A549 (cell line): Measurements from ENCODE around the gene PAFAH1B2. TPM values are rescaled to one million over a fixed set of nuclear protein-coding genes. Genes with fewer than 3 reads are reported as not detected.

Experiments used
- ATAC-seq, 2 experiments: fragments of 200-7000 bp in 1 of 2; fragments of >200 bp in 1 of 2; cut with Nextera tagmentation in 1 of 2; cut with Tn5 transposase in 1 of 2; 3 replicates each; pipeline versions ENCODE4 v1.8.0 to v1.9.1; 2018 to 2020; ENCODE audit warnings: mild to moderate bottlenecking in 1 of 2, moderate library complexity in 1 of 2
- CTCF ChIA-PET: fragments of 300-600 bp; sonication (Branson Sonifier 250); formaldehyde crosslinking; extraction: SDS; loops from one replicate; lab custom pipeline; 2021; ENCODE audit warnings: antibody characterized with exemption, inconsistent platforms; lab: Yijun Ruan, JAX
- POLR2A ChIA-PET: fragments of 350-600 bp; formaldehyde crosslinking; extraction: SDS; loops from one replicate; lab custom pipeline; 2021; ENCODE audit warnings: antibody characterized with exemption, inconsistent platforms; lab: Yijun Ruan, JAX
- DNase-seq, 2 experiments: peaks; one replicate each; pipeline versions ENCODE4 v3.0.0 to v3.0.0-alpha.2; 2011 to 2016; ENCODE audit warnings: low read depth in 1 of 2, low spot score in 1 of 2
- FAIRE-seq: peaks from 2 replicates; lab custom pipeline; 2011; peaks lifted over from hg19 to GRCh38; lab: Jason Lieb, UNC
- H3K27ac ChIP-seq, 2 experiments: fragments of >200 bp; sonication (Bioruptor Twin); formaldehyde crosslinking; 3 replicates each; pipeline ENCODE4 v1.5.1; 2016 to 2017
- H3K4me1 ChIP-seq: fragments of >200 bp; sonication (Bioruptor Twin); formaldehyde crosslinking; 3 replicates; pipeline ENCODE4 v1.6.1; 2016
- H3K4me2 ChIP-seq: fragments of >200 bp; sonication (Bioruptor Twin); formaldehyde crosslinking; 3 replicates; pipeline ENCODE4 v1.6.1; 2016
- H3K4me3 ChIP-seq: fragments of >200 bp; sonication (Bioruptor Twin); formaldehyde crosslinking; 3 replicates; pipeline ENCODE4 v1.5.1; 2016
- H3K9me3 ChIP-seq: fragments of >200 bp; sonication (Bioruptor Twin); formaldehyde crosslinking; 3 replicates; pipeline ENCODE4 v1.6.1; 2016
- BCL3 ChIP-seq: fragments of >200 bp; sonication (Bioruptor Twin); formaldehyde crosslinking; IDR thresholded peaks from 3 replicates; pipeline ENCODE4 v1.6.1; 2016
- EHMT2 ChIP-seq: fragments of 200-600 bp; sonication (generic); IDR thresholded peaks from 2 replicates; pipeline ENCODE4 v1.6.1; 2016; ENCODE audit warnings: antibody characterized with exemption, low read depth, mild to moderate bottlenecking, moderate library complexity
- FOSB ChIP-seq: fragments of 250-450 bp; sonication (Bioruptor Pico); IDR thresholded peaks from 2 replicates; pipeline ENCODE4 v1.5.0; 2020; ENCODE audit warnings: mild to moderate bottlenecking, moderate library complexity
- FOXS1 ChIP-seq: fragments of 250-450 bp; sonication (Bioruptor Pico); IDR thresholded peaks from 2 replicates; pipeline ENCODE4 v1.5.0; 2020; ENCODE audit warnings: mild to moderate bottlenecking, moderate library complexity
- HOXA7 ChIP-seq: fragments of 250-450 bp; sonication (Bioruptor Pico); IDR thresholded peaks from 2 replicates; pipeline ENCODE4 v1.5.0; 2020; ENCODE audit warnings: mild to moderate bottlenecking, moderate library complexity
- HOXB13 ChIP-seq: fragments of 250-450 bp; sonication (Bioruptor Pico); IDR thresholded peaks from 2 replicates; pipeline ENCODE4 v1.5.0; 2020; ENCODE audit warnings: low read depth, mild to moderate bottlenecking, moderate library complexity
- HOXB5 ChIP-seq: fragments of 250-450 bp; sonication (Bioruptor Pico); IDR thresholded peaks from 2 replicates; pipeline ENCODE4 v1.5.0; 2020; ENCODE audit warnings: mild to moderate bottlenecking, moderate library complexity
- KDM5A ChIP-seq: fragments of 200-600 bp; sonication (generic); IDR thresholded peaks from 2 replicates; pipeline ENCODE4 v1.6.1; 2016; ENCODE audit warnings: antibody characterized with exemption, mild to moderate bottlenecking
- NR3C1 ChIP-seq: fragments of >200 bp; sonication (Bioruptor Twin); formaldehyde crosslinking; IDR thresholded peaks from 3 replicates; pipeline ENCODE4 v1.6.1; 2017
- PBX3 ChIP-seq: IDR thresholded peaks from 2 replicates; pipeline ENCODE4 v1.6.1; 2012
- PHF8 ChIP-seq: fragments of 200-600 bp; sonication (generic); IDR thresholded peaks from 2 replicates; pipeline ENCODE4 v1.6.1; 2016; ENCODE audit warnings: low read depth, mild to moderate bottlenecking, antibody characterized with exemption, moderate library complexity, borderline replicate concordance
- POLR2A ChIP-seq: IDR thresholded peaks from 2 replicates; pipeline ENCODE4 v1.6.1; 2012; ENCODE audit warnings: mild to moderate bottlenecking, low read length
- RARB ChIP-seq: fragments of 250-450 bp; sonication (Bioruptor Pico); IDR thresholded peaks from 2 replicates; pipeline ENCODE4 v1.8.0; 2021; ENCODE audit warnings: mild to moderate bottlenecking, moderate library complexity
- RCOR1 ChIP-seq: fragments of 150-350 bp; IDR thresholded peaks from 2 replicates; pipeline ENCODE4 v1.6.1; 2014; ENCODE audit warnings: antibody characterized with exemption, low read length, low read depth
- RNF2 ChIP-seq: fragments of 200-600 bp; sonication (generic); IDR thresholded peaks from 2 replicates; pipeline ENCODE4 v1.6.1; 2016; ENCODE audit warnings: low read depth, mild to moderate bottlenecking, antibody characterized with exemption, moderate library complexity, borderline replicate concordance
- SMC3 ChIP-seq: fragments of >200 bp; sonication (Bioruptor Twin); formaldehyde crosslinking; IDR thresholded peaks from 3 replicates; pipeline ENCODE4 v1.6.1; 2018; ENCODE audit warnings: inconsistent platforms
- TP53 ChIP-seq: fragments of 250-450 bp; sonication (Bioruptor Pico); IDR thresholded peaks from 2 replicates; pipeline ENCODE4 v1.5.0; 2021; ENCODE audit warnings: mild to moderate bottlenecking, moderate library complexity
- ZC3H11A ChIP-seq: fragments of 450-650 bp; IDR thresholded peaks from 2 replicates; pipeline ENCODE4 v1.6.1; 2014; ENCODE audit warnings: antibody characterized with exemption, mild to moderate bottlenecking
- ZSCAN20 ChIP-seq: fragments of 250-450 bp; sonication (Bioruptor Pico); IDR thresholded peaks from 2 replicates; pipeline ENCODE4 v1.8.0; 2022; ENCODE audit warnings: mild to moderate bottlenecking, moderate library complexity
- WGBS: methylation state at CpG from one replicate; pipeline ENCODE4 v1.1.6; 2017; ENCODE audit errors: missing lambda C conversion rate; 5-methylcytosine and 5-hydroxymethylcytosine counted together
- polyA plus RNA-seq, 4 experiments: library from polyadenylated mRNA; depleted of rRNA in 3 of 4; stranded (reverse); fragments of >200 nt; fragmentation: RNase III in 1 of 4; extraction: RNeasy Plus Mini Kit Qiagen cat#74134 plus additional on column Dnase treatment in 1 of 4; gene quantifications; 2 replicates in 3 of 4; 3 replicates in 1 of 4; pipeline ENCODE4 v1.2.3, GENCODE V29; 2011 to 2017
- TF ChIP-seq, protein P1 (sequence below): IDR thresholded peaks from 2 replicates; pipeline ENCODE4 v1.6.1; 2012
- TF ChIP-seq, protein P2 (sequence below): fragments of 150-350 bp; IDR thresholded peaks from 2 replicates; pipeline ENCODE4 v1.6.1; 2014; ENCODE audit warnings: low read depth, mild to moderate bottlenecking, low read length
- TF ChIP-seq, protein P3 (sequence below): fragments of >200 bp; sonication (Bioruptor Twin); formaldehyde crosslinking; IDR thresholded peaks from 2 replicates; pipeline ENCODE4 v1.6.1; 2016

The PAFAH1B2 gene
- polyA plus RNA-seq, 2 of the 4 experiments (the other 2 are of a cell fraction) = 32.9 to 55.3 TPM

- ChIA-PET POLR2A (no interaction called here), CTCF (interaction anchor here (4.5 kb wide), 1 partner anchor 24 kb away, joined by 23 read pairs; no protein-coding TSS in a partner anchor)
- TF ChIP-seq HOXB13 (CRISPR knock-in tag) = no peak
- TF ChIP-seq TP53 (CRISPR knock-in tag) = no peak
- TF ChIP-seq FOSB (CRISPR knock-in tag) = no peak
- no peak for TF ChIP-seq KDM5A
- TF ChIP-seq HOXA7 (CRISPR knock-in tag) = no peak
- TF ChIP-seq PHF8 = no peak
- TF ChIP-seq, protein P1, sequence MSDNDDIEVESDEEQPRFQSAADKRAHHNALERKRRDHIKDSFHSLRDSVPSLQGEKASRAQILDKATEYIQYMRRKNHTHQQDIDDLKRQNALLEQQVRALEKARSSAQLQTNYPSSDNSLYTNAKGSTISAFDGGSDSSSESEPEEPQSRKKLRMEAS = no peak
- TF ChIP-seq RCOR1 = no peak
- no peak for TF ChIP-seq RARB (CRISPR knock-in tag)
- TF ChIP-seq, protein P2, sequence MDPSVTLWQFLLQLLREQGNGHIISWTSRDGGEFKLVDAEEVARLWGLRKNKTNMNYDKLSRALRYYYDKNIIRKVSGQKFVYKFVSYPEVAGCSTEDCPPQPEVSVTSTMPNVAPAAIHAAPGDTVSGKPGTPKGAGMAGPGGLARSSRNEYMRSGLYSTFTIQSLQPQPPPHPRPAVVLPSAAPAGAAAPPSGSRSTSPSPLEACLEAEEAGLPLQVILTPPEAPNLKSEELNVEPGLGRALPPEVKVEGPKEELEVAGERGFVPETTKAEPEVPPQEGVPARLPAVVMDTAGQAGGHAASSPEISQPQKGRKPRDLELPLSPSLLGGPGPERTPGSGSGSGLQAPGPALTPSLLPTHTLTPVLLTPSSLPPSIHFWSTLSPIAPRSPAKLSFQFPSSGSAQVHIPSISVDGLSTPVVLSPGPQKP = no peak
- no peak for TF ChIP-seq ZC3H11A
- TF ChIP-seq NR3C1 = no peak
- TF ChIP-seq SMC3 = no peak
- no peak for TF ChIP-seq RNF2
- TF ChIP-seq, protein P3, sequence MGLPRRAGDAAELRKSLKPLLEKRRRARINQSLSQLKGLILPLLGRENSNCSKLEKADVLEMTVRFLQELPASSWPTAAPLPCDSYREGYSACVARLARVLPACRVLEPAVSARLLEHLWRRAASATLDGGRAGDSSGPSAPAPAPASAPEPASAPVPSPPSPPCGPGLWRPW = no peak
- no peak for TF ChIP-seq ZSCAN20
- TF ChIP-seq HOXB5 (CRISPR knock-in tag) = no peak
- no peak for TF ChIP-seq EHMT2
- Histone ChIP-seq H3K4me2 (no peak overlapping the region), H3K9me3 (no peaks in the 10 kb centered on the region), H3K4me1 (peaks cover 22% of the 10 kb centered on the region), H3K27ac (no peak overlapping the region; a peak in 1 of 6 replicates), H3K4me3 (no peak overlapping the region)
- DNase-seq = no peak
- no peak for ATAC-seq
- WGBS = 92% methylated on average over 12 of the region's 14 CpGs
- no peak for FAIRE-seq
Observed at GRCh38 chr11:117201658-117202305, 57.7 kb downstream of the PAFAH1B2 start.

GRCh38 chr11:117202386-117203068 lies 58.4 kb downstream of the PAFAH1B2 start:
- no peak overlapping the region for H3K4me3 ChIP-seq
- POLR2A ChIA-PET = no interaction called here
- ATAC-seq (no peak), DNase-seq (no peak), FAIRE-seq (no peak)
- WGBS = 87% methylated on average over 5 of the region's 7 CpGs
- no peak overlapping the region for H3K4me2 ChIP-seq
- no peak overlapping the region for H3K27ac ChIP-seq
- CTCF ChIA-PET = interaction anchor here (0.5 to 4.5 kb wide), 4 partner anchors 11 to 433 kb away, joined by 3 to 23 read pairs (median 8); no protein-coding TSS in a partner anchor
- TF ChIP-seq HOXA7 (CRISPR knock-in tag) (no peak), FOXS1 (CRISPR knock-in tag) (no peak), POLR2A (no peak), PBX3 (no peak), BCL3 (no peak), TP53 (CRISPR knock-in tag) (no peak)
- H3K9me3 ChIP-seq = no peaks in the 10 kb centered on the region
- peaks cover 24% of the 10 kb centered on the region for H3K4me1 ChIP-seq
